Kidney (tissue), 14 donors: Measurements from ENCODE around the gene IRF6. TPM values are rescaled to one million over a fixed set of nuclear protein-coding genes. Genes with fewer than 3 reads are reported as not detected.
A peak's percentile ranks its signal among the peaks of the same experiment; 100 is the strongest.

ENCODE experiments used
- DNase-seq, 5 donors: peaks; one replicate each; pipeline ENCODE4 v3.0.0-alpha.2; 2013 to 2020
- FAIRE-seq: peaks from 2 replicates; lab custom pipeline; 2012; peaks lifted over from hg19 to GRCh38; lab: Jason Lieb, UNC
- H3K27ac ChIP-seq, 2 donors: one replicate each; pipeline ENCODE4 v1.7.0; 2013; ENCODE audit warnings: low read depth in 2 of 2, low read length in 2 of 2, inconsistent platforms in 1 of 2
- H3K27me3 ChIP-seq: one replicate; pipeline ENCODE4 v1.7.1; 2013; ENCODE audit warnings: low read length, inconsistent platforms; ENCODE audit not compliant: control insufficient read depth, insufficient read depth
- H3K36me3 ChIP-seq, 3 donors: one replicate each; pipeline versions ENCODE4 v1.7.0 to v1.7.1; 2013; ENCODE audit warnings: low read length in 3 of 3, control low read depth in 1 of 3, inconsistent platforms in 1 of 3; ENCODE audit not compliant: insufficient read depth in 3 of 3, control insufficient read depth in 2 of 3
- H3K4me1 ChIP-seq, 3 donors: one replicate each; pipeline versions ENCODE4 v1.7.0 to v1.7.1; 2013; ENCODE audit warnings: low read length in 3 of 3, inconsistent platforms in 1 of 3, low read depth in 1 of 3; ENCODE audit not compliant: control insufficient read depth in 2 of 3, insufficient read depth in 2 of 3
- H3K4me3 ChIP-seq, 3 donors: one replicate each; pipeline versions ENCODE4 v1.7.0 to v1.8.1; 2013; ENCODE audit warnings: low read length in 3 of 3, control low read depth in 1 of 3, inconsistent platforms in 1 of 3
- H3K9ac ChIP-seq, 3 donors: one replicate each; pipeline versions ENCODE4 v1.7.0 to v1.7.1; 2013; ENCODE audit warnings: low read length in 3 of 3, control low read depth in 1 of 3, inconsistent platforms in 1 of 3
- H3K9me3 ChIP-seq, 3 donors: one replicate each; pipeline versions ENCODE4 v1.7.0 to v1.7.1; 2013; ENCODE audit warnings: low read length in 3 of 3, control low read depth in 1 of 3, inconsistent platforms in 1 of 3; ENCODE audit not compliant: control insufficient read depth in 2 of 3, insufficient read depth in 1 of 3
- intact Hi-C: fragments of 100-400 bp; cut with DNase I; formaldehyde crosslinking; loops from one replicate; pipeline ENCODE4 v1.11.1; 2022
- polyA plus RNA-seq: library from polyadenylated mRNA; stranded (reverse); fragments of 350-450 nt; fragmentation: Illumina TruSeq; extraction: RNeasy Lipid Tissue Mini Kit (QIAGEN cat#74804); gene quantifications from one replicate; pipeline ENCODE4 v1.2.3, GENCODE V29; 2014; ENCODE audit warnings: low read depth, low replicate concordance; ENCODE audit not compliant: insufficient read depth
- total RNA-seq: library from RNA; stranded (reverse); fragmentation: NEBNext Ultra II Directional; extraction: Animal tissue kit (Norgen Biotek cat#: 25700); gene quantifications from one replicate; pipeline ENCODE4 v1.2.1, GENCODE V29; 2021
- TF ChIP-seq, protein P1 (sequence below): IDR thresholded peaks from 3 replicates; pipeline ENCODE4 v1.5.1; 2012; ENCODE audit warnings: mild to moderate bottlenecking, moderate library complexity, borderline replicate concordance; ENCODE audit not compliant: insufficient read depth; ENCODE audit errors: extremely low read depth
- donor health status: control.
- donor health status: control.
- donor health status: control.
- donor health status: control.
- donor health status: control.
- donor health status: DM: yes; HTN: yes; CAD: no.
- donor health status: Normal renal cell carcinoma (clear cell type).

IRF6 gene
- total and polyA plus RNA-seq, 2 donors from 2014 or later, result 24.0 to 37.1 TPM

- Histone ChIP-seq H3K4me1 (peaks cover 0 to 5% (median 0%) of the 10 kb centered on the region in 3 donors), H3K4me3 (peak within 1 kb of the TSS; percentile 94 to 99 (median 98)), H3K27ac (peak within 1 kb of the TSS; percentile 46 to 62), H3K27me3 (no peaks in the 10 kb centered on the region), H3K36me3 (peaks cover 2 to 8% (median 7%) of the 10 kb centered on the region in 3 donors), H3K9ac (peak within 1 kb of the TSS in 2 of 3 donors; percentile 47 to 93), H3K9me3 (no peaks in the 10 kb centered on the region)
- no peak for FAIRE-seq
- intact Hi-C loops, result no loop called here
- peak; percentile 94 to 98 (median 96) for DNase-seq
- TF ChIP-seq, protein P1, sequence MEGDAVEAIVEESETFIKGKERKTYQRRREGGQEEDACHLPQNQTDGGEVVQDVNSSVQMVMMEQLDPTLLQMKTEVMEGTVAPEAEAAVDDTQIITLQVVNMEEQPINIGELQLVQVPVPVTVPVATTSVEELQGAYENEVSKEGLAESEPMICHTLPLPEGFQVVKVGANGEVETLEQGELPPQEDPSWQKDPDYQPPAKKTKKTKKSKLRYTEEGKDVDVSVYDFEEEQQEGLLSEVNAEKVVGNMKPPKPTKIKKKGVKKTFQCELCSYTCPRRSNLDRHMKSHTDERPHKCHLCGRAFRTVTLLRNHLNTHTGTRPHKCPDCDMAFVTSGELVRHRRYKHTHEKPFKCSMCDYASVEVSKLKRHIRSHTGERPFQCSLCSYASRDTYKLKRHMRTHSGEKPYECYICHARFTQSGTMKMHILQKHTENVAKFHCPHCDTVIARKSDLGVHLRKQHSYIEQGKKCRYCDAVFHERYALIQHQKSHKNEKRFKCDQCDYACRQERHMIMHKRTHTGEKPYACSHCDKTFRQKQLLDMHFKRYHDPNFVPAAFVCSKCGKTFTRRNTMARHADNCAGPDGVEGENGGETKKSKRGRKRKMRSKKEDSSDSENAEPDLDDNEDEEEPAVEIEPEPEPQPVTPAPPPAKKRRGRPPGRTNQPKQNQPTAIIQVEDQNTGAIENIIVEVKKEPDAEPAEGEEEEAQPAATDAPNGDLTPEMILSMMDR, result peak; percentile 80
Observed at GRCh38 chr1:209827384-209828262, 21.7 kb upstream of the IRF6 start, which contains the start of gene UTP25. Gene UTP25 (plus strand): TSS chr1:209827972. CDS start chr1:209828064, 92 bp downstream.

DNA sequence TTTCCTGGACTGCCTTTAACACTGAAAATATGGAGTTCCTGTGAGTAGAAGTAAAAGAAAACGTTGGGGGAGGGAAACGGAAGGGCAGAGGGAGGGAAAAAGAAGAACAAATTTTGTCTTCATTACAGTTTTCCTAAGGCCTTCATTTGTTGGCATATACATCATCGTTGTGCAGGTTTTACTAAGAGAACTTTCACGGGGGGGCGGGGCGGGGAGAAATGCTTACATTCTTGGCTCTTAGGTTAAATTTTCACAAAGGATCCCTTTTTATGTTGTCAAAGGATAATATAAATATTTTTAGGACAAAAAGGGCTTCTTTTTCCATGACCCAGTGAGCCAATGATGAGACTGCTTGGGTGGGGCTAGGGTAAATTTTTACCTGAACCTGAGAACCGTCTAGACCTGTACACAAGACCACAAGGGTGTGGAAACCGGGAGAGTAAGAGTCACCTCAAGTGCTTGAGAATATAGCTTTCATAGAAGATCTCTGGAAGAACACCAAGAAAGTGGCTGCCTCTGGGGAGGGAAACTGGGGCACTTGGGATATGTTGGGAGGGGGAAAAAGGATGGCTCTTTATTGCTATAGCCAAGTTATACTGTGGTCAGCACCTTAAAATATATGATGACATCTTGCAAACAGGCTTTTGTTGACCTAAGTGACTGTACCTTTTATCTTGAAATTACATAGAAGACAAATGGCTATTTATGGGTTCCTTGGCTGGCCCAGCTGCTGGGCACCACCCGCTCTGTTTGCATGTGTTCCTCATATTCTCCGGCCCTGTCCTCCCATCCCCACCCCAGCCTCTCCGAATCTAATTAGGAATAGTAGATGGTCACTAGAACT lies 19.9 kb upstream of the IRF6 start:
- Histone ChIP-seq H3K4me1 (peaks cover 0 to 7% (median 0%) of the 10 kb centered on the region in 3 donors), H3K9ac (no peak overlapping the region), H3K27ac (no peak overlapping the region), H3K9me3 (no peaks in the 10 kb centered on the region), H3K27me3 (no peaks in the 10 kb centered on the region), H3K4me3 (no peak overlapping the region), H3K36me3 (peaks cover 0 to 2% (median 1%) of the 10 kb centered on the region in 3 donors)
- FAIRE-seq (no peak), DNase-seq (no peak)
- intact Hi-C loops, result no loop called here
- TF ChIP-seq, protein P1, result no peak

DNA sequence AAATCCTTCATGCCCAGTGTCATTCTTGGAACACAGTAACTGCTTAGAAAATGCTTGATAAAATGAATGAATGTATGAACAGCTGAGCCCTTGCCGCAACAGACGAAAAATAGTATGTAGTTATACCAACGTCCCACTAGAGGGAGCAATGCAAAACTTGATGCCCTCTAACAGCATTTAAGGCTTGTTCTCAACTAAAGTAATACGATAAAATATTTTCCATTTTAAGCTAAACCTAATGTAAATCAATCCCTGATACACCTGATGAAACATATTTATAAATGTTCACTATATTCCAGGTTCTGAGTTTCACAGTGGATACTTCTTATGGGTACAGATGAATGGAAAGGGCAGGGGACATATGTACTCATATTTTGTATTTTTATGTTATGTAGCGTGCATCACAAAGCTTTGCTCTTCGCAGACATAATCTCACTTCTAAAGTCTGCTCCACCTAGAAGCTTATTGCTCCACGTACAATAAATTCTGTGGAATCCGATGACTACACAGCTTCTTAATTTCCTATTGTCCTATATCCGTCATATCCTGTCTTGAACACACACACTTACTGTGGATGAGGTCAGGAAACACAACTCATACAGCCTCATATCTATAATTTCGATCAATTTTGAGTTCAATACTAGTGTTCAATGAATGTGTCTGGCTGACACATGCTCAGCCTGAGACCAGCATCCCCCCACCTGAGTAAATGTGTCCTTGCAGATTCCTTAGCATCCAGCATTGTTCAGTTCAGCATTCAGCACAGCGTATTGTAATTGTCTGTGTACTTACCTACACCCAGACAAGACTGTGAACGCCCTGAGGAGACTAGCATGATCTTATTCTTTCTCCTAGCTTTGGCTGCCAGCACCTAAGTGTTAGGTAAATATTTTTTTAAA lies 17.4 kb upstream of the IRF6 start:
- Histone ChIP-seq H3K27me3 (no peaks in the 10 kb centered on the region), H3K9ac (no peak overlapping the region), H3K36me3 (no peaks in the 10 kb centered on the region), H3K27ac (no peak overlapping the region), H3K9me3 (no peaks in the 10 kb centered on the region), H3K4me1 (peaks cover 0 to 7% (median 0%) of the 10 kb centered on the region in 3 donors), H3K4me3 (peak overlapping the region in 2 of 3 donors; percentile 19 to 30)
- DNase-seq (peak in 2 of 5 donors; percentile 51 to 74), FAIRE-seq (no peak)
- intact Hi-C loops, result no loop called here
- TF ChIP-seq, protein P1, result peak; percentile 49
